Lower lobe of right lung (tissue), 2 donors: ENCODE data around the gene ARID1A. TPM values are rescaled to one million over a fixed set of nuclear protein-coding genes. Genes with fewer than 3 reads are reported as not detected.

Experiments
- ATAC-seq, 2 donors: fragments of 200-7000 bp; cut with Tn5 transposase; one replicate each; pipeline ENCODE4 v1.9.1; 2020 to 2022; ENCODE audit warnings: mild to moderate bottlenecking in 2 of 2, moderate library complexity in 2 of 2
- DNase-seq: peaks from one replicate; pipeline ENCODE4 v3.0.0-alpha.2; 2020
- H3K27ac ChIP-seq: fragments of 200-600 bp; one replicate; pipeline ENCODE4 v1.8.0; 2022
- H3K27me3 ChIP-seq: fragments of 200-600 bp; one replicate; pipeline ENCODE4 v1.8.0; 2022; ENCODE audit warnings: low read depth
- H3K36me3 ChIP-seq: fragments of 200-600 bp; one replicate; pipeline ENCODE4 v1.8.0; 2022; ENCODE audit warnings: mild to moderate bottlenecking
- H3K4me1 ChIP-seq: fragments of 200-600 bp; one replicate; pipeline ENCODE4 v1.8.0; 2022
- H3K4me3 ChIP-seq: fragments of 200-600 bp; one replicate; pipeline ENCODE4 v1.8.0; 2022; ENCODE audit warnings: mild to moderate bottlenecking
- H3K9me3 ChIP-seq: fragments of 200-600 bp; one replicate; pipeline ENCODE4 v1.8.0; 2022
- intact Hi-C: fragments of 100-400 bp; cut with DNase I; formaldehyde crosslinking; loops from one replicate; pipeline ENCODE4 v1.11.0; 2022
- total RNA-seq: library from RNA; stranded (reverse); fragmentation: NEBNext Ultra II Directional; extraction: Animal tissue kit (Norgen Biotek cat#: 25700); gene quantifications from one replicate; pipeline ENCODE4 v1.2.1, GENCODE V29; 2021
- TF ChIP-seq, protein P1 (sequence below): fragments of 200-600 bp; IDR thresholded peaks from one replicate; pipeline ENCODE4 v1.8.0; 2022; ENCODE audit warnings: antibody characterized with exemption, mild to moderate bottlenecking
- donor health status: DM: no; HTN: yes; CAD: no; lungs with severe emphysema.

ARID1A gene
- total RNA-seq, 1 donor from 2014 or later, result 72.4 TPM

GRCh38 chr1:26747048-26747447, 51.2 kb downstream of the ARID1A start:
- Histone ChIP-seq H3K4me3 (no peak overlapping the region), H3K27me3 (no peaks in the 10 kb centered on the region), H3K27ac (no peak overlapping the region), H3K36me3 (peaks cover 56% of the 10 kb centered on the region), H3K9me3 (no peaks in the 10 kb centered on the region), H3K4me1 (peaks cover 77% of the 10 kb centered on the region)
- TF ChIP-seq, protein P1, sequence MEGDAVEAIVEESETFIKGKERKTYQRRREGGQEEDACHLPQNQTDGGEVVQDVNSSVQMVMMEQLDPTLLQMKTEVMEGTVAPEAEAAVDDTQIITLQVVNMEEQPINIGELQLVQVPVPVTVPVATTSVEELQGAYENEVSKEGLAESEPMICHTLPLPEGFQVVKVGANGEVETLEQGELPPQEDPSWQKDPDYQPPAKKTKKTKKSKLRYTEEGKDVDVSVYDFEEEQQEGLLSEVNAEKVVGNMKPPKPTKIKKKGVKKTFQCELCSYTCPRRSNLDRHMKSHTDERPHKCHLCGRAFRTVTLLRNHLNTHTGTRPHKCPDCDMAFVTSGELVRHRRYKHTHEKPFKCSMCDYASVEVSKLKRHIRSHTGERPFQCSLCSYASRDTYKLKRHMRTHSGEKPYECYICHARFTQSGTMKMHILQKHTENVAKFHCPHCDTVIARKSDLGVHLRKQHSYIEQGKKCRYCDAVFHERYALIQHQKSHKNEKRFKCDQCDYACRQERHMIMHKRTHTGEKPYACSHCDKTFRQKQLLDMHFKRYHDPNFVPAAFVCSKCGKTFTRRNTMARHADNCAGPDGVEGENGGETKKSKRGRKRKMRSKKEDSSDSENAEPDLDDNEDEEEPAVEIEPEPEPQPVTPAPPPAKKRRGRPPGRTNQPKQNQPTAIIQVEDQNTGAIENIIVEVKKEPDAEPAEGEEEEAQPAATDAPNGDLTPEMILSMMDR, result no peak
- DNase-seq (no peak), ATAC-seq (no peak)
- intact Hi-C loops, result no loop called here

DNA sequence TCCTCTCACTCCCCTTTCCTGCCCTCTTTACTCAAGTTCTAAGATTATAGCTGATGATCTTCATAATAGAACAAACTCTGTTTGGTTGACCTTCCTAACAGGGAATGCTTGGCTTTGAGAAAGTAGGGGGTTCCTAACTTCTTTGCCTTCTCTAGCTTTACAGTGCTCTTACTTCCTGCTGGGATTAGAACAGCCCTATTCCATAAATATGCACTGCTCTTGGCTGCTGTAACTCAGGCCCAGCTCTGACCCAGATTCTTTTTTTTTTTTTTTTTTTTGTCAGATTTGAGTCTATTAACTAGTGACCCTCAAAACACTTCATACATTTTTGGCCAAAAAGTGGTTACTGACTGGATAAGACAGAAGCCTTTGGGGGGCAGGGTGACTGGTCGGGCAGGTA, 52.5 kb downstream of the ARID1A start:
- DNase-seq (no peak), ATAC-seq (no peak)
- Histone ChIP-seq H3K27me3 (no peaks in the 10 kb centered on the region), H3K4me3 (no peak overlapping the region), H3K9me3 (no peaks in the 10 kb centered on the region), H3K36me3 (peaks cover 44% of the 10 kb centered on the region), H3K4me1 (peaks cover 78% of the 10 kb centered on the region), H3K27ac (no peak overlapping the region)
- TF ChIP-seq, protein P1, result no peak
- intact Hi-C loops, result no loop called here

- H3K4me3 ChIP-seq, result no peak overlapping the region
These were observed 53.6 kb downstream of the ARID1A start for GRCh38 chr1:26749458-26749857.

GRCh38 chr1:26750428-26750827, 54.6 kb downstream of the ARID1A start:
- ATAC-seq, result no peak
- intact Hi-C loops, result no loop called here
- peaks cover 55% of the 10 kb centered on the region for H3K36me3 ChIP-seq

More at GRCh38 chr1:26749458-26749857, 53.6 kb downstream of the ARID1A start:
- intact Hi-C loops, result no loop called here
- H3K4me1 ChIP-seq, result peaks cover 79% of the 10 kb centered on the region
- no peak overlapping the region for H3K27ac ChIP-seq
- H3K36me3 ChIP-seq, result peaks cover 53% of the 10 kb centered on the region
- ATAC-seq (no peak), DNase-seq (no peak)
- no peaks in the 10 kb centered on the region for H3K9me3 ChIP-seq
- no peaks in the 10 kb centered on the region for H3K27me3 ChIP-seq
- TF ChIP-seq, protein P1, result no peak

DNA sequence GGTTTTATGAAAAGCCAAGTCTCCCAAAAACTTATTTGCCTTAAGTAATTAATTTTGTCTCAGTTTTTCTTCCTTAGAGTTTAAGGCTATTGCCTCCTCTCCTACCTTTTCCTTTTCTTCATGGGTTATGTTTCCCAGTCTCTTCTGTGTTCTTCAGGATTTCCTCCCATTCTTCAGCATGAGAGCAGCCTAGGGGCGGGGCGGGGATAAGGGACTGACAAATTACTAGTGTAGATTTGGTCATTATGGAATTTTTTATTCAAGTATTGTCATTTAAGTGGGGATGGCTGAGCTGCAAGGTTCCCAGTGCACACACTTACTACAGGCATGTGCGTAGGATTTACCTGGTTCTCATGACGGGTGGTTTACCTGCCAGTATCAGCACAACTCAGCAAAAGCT, 56.7 kb downstream of the ARID1A start:
- peaks cover 61% of the 10 kb centered on the region for H3K36me3 ChIP-seq
- intact Hi-C loops, result no loop called here

More at GRCh38 chr1:26750428-26750827, 54.6 kb downstream of the ARID1A start:
- H3K27me3 ChIP-seq, result no peaks in the 10 kb centered on the region
- H3K4me1 ChIP-seq, result peaks cover 74% of the 10 kb centered on the region
- TF ChIP-seq, protein P1, result no peak
- DNase-seq, result no peak
- peak overlapping the region; percentile 25 for H3K27ac ChIP-seq
- H3K4me3 ChIP-seq, result no peak overlapping the region
- no peaks in the 10 kb centered on the region for H3K9me3 ChIP-seq

More for the DNA sequence above, 56.7 kb downstream of the ARID1A start:
- peaks cover 60% of the 10 kb centered on the region for H3K4me1 ChIP-seq
- no peaks in the 10 kb centered on the region for H3K27me3 ChIP-seq
- peak overlapping the region; percentile 34 for H3K27ac ChIP-seq
- no peak for ATAC-seq
- no peak overlapping the region for H3K4me3 ChIP-seq
- TF ChIP-seq, protein P1, result no peak
- H3K9me3 ChIP-seq, result no peaks in the 10 kb centered on the region
- no peak for DNase-seq
